H9 (cell line): ENCODE measurements around the gene TGFBI. TPM values are rescaled to one million over a fixed set of nuclear protein-coding genes. Genes with fewer than 3 reads are reported as not detected.

Source experiments
- DNase-seq: peaks from one replicate; pipeline ENCODE4 v3.0.0-alpha.2; 2017
- H2AFZ ChIP-seq: one replicate; pipeline ENCODE4 v1.6.1; 2013; ENCODE audit warnings: mild to moderate bottlenecking, low read length, control low read depth, moderate library complexity
- H2AK5ac ChIP-seq: 2 replicates; pipeline ENCODE4 v1.6.1; 2013; ENCODE audit warnings: low read length, control low read depth, mixed read lengths; ENCODE audit not compliant: insufficient read length
- H2BK120ac ChIP-seq: one replicate; pipeline ENCODE4 v1.6.1; 2013; ENCODE audit warnings: low read depth, mild to moderate bottlenecking, low read length, control low read depth, inconsistent platforms; ENCODE audit not compliant: poor library complexity, severe bottlenecking
- H2BK12ac ChIP-seq: 2 replicates; pipeline ENCODE4 v1.6.1; 2013; ENCODE audit warnings: low read length, control low read depth, mixed read lengths, low read depth; ENCODE audit not compliant: insufficient read length
- H2BK15ac ChIP-seq: 2 replicates; pipeline ENCODE4 v1.6.1; 2013; ENCODE audit warnings: low read depth, low read length, control low read depth
- H2BK20ac ChIP-seq: one replicate; pipeline ENCODE4 v1.6.1; 2013; ENCODE audit warnings: low read depth, mild to moderate bottlenecking, low read length, control low read depth, inconsistent platforms; ENCODE audit not compliant: poor library complexity, severe bottlenecking
- H2BK5ac ChIP-seq: 2 replicates; pipeline ENCODE4 v1.6.1; 2013; ENCODE audit warnings: low read length, control low read depth, mixed read lengths; ENCODE audit not compliant: insufficient read length
- H3K14ac ChIP-seq: 2 replicates; pipeline ENCODE4 v1.6.1; 2013; ENCODE audit warnings: low read length, control low read depth; ENCODE audit not compliant: insufficient read depth
- H3K18ac ChIP-seq: 2 replicates; pipeline ENCODE4 v1.6.1; 2013; ENCODE audit warnings: low read depth, mild to moderate bottlenecking, mixed read lengths, low read length, control low read depth; ENCODE audit not compliant: insufficient read length
- H3K23ac ChIP-seq: 2 replicates; pipeline ENCODE4 v1.6.1; 2013; ENCODE audit warnings: low read length, control low read depth, mixed read lengths, low read depth; ENCODE audit not compliant: insufficient read length
- H3K23me2 ChIP-seq: 2 replicates; pipeline ENCODE4 v1.6.1; 2013; ENCODE audit warnings: low read depth, mild to moderate bottlenecking, mixed read lengths, low read length, control low read depth; ENCODE audit not compliant: insufficient read length, poor library complexity, severe bottlenecking
- H3K27ac ChIP-seq: 2 replicates; pipeline ENCODE4 v1.5.1; 2013; ENCODE audit warnings: low read length, control low read depth, mixed read lengths, low read depth; ENCODE audit not compliant: insufficient read length
- H3K27me3 ChIP-seq: 2 replicates; pipeline ENCODE4 v1.6.1; 2013; ENCODE audit warnings: low read length, control low read depth, inconsistent platforms; ENCODE audit not compliant: insufficient read depth
- H3K4ac ChIP-seq: 2 replicates; pipeline ENCODE4 v1.6.1; 2013; ENCODE audit warnings: low read depth, mild to moderate bottlenecking, control low read depth, inconsistent platforms, low read length, moderate library complexity
- H3K4me1 ChIP-seq: 2 replicates; pipeline ENCODE4 v1.6.1; 2013; ENCODE audit warnings: low read length, control low read depth, inconsistent platforms; ENCODE audit not compliant: insufficient read depth
- H3K4me2 ChIP-seq: 2 replicates; pipeline ENCODE4 v1.6.1; 2013; ENCODE audit warnings: low read length, control low read depth, mixed read lengths; ENCODE audit not compliant: insufficient read length, insufficient read depth
- H3K56ac ChIP-seq: 2 replicates; pipeline ENCODE4 v1.6.1; 2013; ENCODE audit warnings: low read depth, mild to moderate bottlenecking, mixed read lengths, low read length, control low read depth; ENCODE audit not compliant: insufficient read length
- H3K79me1 ChIP-seq: 2 replicates; pipeline ENCODE4 v1.6.1; 2013; ENCODE audit warnings: low read depth, mild to moderate bottlenecking, moderate library complexity, low read length, control low read depth, inconsistent platforms; ENCODE audit not compliant: insufficient read depth, poor library complexity, severe bottlenecking
- H3K79me2 ChIP-seq: 2 replicates; pipeline ENCODE4 v1.6.1; 2013; ENCODE audit warnings: low read length, control low read depth, inconsistent platforms; ENCODE audit not compliant: insufficient read depth
- H3K9ac ChIP-seq: 2 replicates; pipeline ENCODE4 v1.6.1; 2013; ENCODE audit warnings: low read length, control low read depth, mixed read lengths; ENCODE audit not compliant: insufficient read length; ENCODE audit errors: extremely low read depth
- H3K9me3 ChIP-seq: one replicate; pipeline ENCODE4 v1.6.1; 2013; ENCODE audit warnings: low read depth, low read length, inconsistent platforms; ENCODE audit not compliant: control insufficient read depth
- H3T11ph ChIP-seq: one replicate; pipeline ENCODE4 v1.6.1; 2013; ENCODE audit warnings: mild to moderate bottlenecking, low read length, control low read depth, inconsistent platforms
- H4K20me1 ChIP-seq: one replicate; pipeline ENCODE4 v1.6.1; 2013; ENCODE audit not compliant: control insufficient read depth, insufficient read length, insufficient read depth
- H4K5ac ChIP-seq: 2 replicates; pipeline ENCODE4 v1.6.1; 2013; ENCODE audit warnings: low read depth, mild to moderate bottlenecking, mixed read lengths, low read length, control low read depth; ENCODE audit not compliant: insufficient read length
- H4K8ac ChIP-seq: replicated peaks from 2 replicates; pipeline ENCODE4 v1.6.1; 2013; ENCODE audit warnings: low read length, control low read depth, mixed read lengths, low read depth; ENCODE audit not compliant: insufficient read length
- H4K91ac ChIP-seq: 2 replicates; pipeline ENCODE4 v1.6.1; 2013; ENCODE audit warnings: low read depth, mild to moderate bottlenecking, moderate library complexity, mixed read lengths, low read length, control low read depth; ENCODE audit not compliant: insufficient read length
- H3K27ac Mint-ChIP-seq, 3 experiments: 2 replicates in 2 of 3; 3 replicates in 1 of 3; pipeline ENCODE4 v1.8.0; 2020 to 2021; ENCODE audit warnings: mixed read lengths in 3 of 3, mild to moderate bottlenecking in 1 of 3, moderate library complexity in 1 of 3
- H3K27me3 Mint-ChIP-seq: 2 replicates; pipeline ENCODE4 v1.8.0; 2021; ENCODE audit warnings: low read depth, mild to moderate bottlenecking, moderate library complexity, mixed read lengths
- H3K36me3 Mint-ChIP-seq, 3 experiments: 2 replicates in 2 of 3; 3 replicates in 1 of 3; pipeline ENCODE4 v1.8.0; 2020 to 2021; ENCODE audit warnings: low read depth in 3 of 3, mixed read lengths in 3 of 3; ENCODE audit not compliant: insufficient read depth in 1 of 3
- H3K4me1 Mint-ChIP-seq, 2 experiments: 2 replicates each; pipeline ENCODE4 v1.8.0; 2020; ENCODE audit warnings: mixed read lengths in 2 of 2
- H3K4me3 Mint-ChIP-seq, 2 experiments: 2 replicates in 1 of 2; 3 replicates in 1 of 2; pipeline ENCODE4 v1.8.0; 2020 to 2021; ENCODE audit warnings: mild to moderate bottlenecking in 2 of 2, mixed read lengths in 2 of 2, moderate library complexity in 1 of 2
- H3K9me3 Mint-ChIP-seq, 2 experiments: 2 replicates in 1 of 2; 3 replicates in 1 of 2; pipeline ENCODE4 v1.8.0; 2020; ENCODE audit warnings: mild to moderate bottlenecking in 2 of 2, mixed read lengths in 2 of 2, moderate library complexity in 1 of 2
- WGBS: extraction: QIAGEN DNeasy Blood & Tissue Kit; methylation state at CpG from one replicate; pipeline ENCODE4 v1.1.7; 2013; ENCODE audit warnings: missing lambda C conversion rate, low lambda C conversion rate, mixed read lengths; ENCODE audit not compliant: insufficient read length; ENCODE audit errors: extremely low coverage; 5-methylcytosine and 5-hydroxymethylcytosine counted together
- total RNA-seq: library from RNA; stranded (reverse); gene quantifications from 2 replicates; pipeline ENCODE4 v1.2.1, GENCODE V29; 2021
- TF ChIP-seq, protein P1 (sequence below): fragments of 200-600 bp; sonication (generic); conservative IDR thresholded peaks from 3 replicates; pipeline ENCODE4 v1.8.0; 2021; ENCODE audit warnings: antibody characterized with exemption, mild to moderate bottlenecking

TGFBI gene
- total RNA-seq, 1 experiment from 2014 or later, result 4.7 TPM

DNA sequence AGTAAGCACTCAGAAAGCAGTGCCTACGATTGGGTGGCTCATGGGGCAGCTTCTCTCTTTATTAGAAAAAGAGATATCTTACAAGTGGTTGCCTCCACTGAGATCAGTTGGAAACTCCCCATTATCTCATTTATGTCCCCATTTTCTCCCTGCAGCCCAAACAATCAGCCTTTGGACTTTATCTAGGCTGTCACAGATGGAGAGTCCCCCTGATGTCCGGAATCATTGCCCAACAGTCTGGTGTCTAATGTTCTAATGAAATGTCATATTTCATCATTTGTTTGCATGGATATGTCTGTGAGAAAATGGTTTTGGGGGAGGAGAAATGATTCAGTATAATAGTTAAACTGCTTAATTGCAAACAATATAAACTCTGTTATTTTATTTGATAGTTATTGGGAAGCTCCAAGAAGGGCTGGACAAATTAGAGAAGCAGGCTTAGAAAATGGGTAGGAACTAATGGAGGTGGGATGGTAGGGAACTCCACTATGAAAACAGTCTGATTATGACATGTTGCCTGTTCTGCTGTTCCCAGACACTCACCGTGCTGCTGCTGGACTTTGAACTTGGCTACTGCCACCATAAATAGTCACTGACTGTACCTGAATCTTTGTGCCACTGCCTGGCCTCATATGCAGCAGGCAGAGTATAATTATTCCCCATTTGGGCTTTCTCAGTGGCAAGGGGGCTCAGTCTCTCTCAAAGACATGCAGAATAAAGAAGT, 65.6 kb downstream of the TGFBI start:
- Histone ChIP-seq H4K91ac (no peak overlapping the region), H4K20me1 (no peaks in the 10 kb centered on the region), H2BK120ac (no peak overlapping the region), H2BK15ac (no peak overlapping the region), H3K4me1 (no peaks in the 10 kb centered on the region; the same call in 1 of the 2 replicates), H4K5ac (no peak overlapping the region), H3K23ac (no peak overlapping the region), H3K4me2 (no peak overlapping the region), H3K56ac (no peak overlapping the region), H3K79me2 (no peaks in the 10 kb centered on the region), H3K23me2 (no peaks in the 10 kb centered on the region), H4K8ac (no peak overlapping the region), H3K14ac (no peak overlapping the region), H3K9ac (no peak overlapping the region), H3K27me3 (no peaks in the 10 kb centered on the region), H3K18ac (no peak overlapping the region), H3K27ac (no peak overlapping the region), H2BK12ac (no peak overlapping the region), H3K9me3 (no peaks in the 10 kb centered on the region), H3K79me1 (no peaks in the 10 kb centered on the region), H2BK5ac (no peak overlapping the region), H3K4ac (no peak overlapping the region), H3T11ph (no peak overlapping the region), H2BK20ac (no peak overlapping the region), H2AK5ac (no peak overlapping the region), H2AFZ (no peak overlapping the region)
- Mint-ChIP-seq H3K27me3 (peaks cover 8% of the 10 kb centered on the region), H3K4me3 (no peak overlapping the region), H3K4me1 (peaks cover 10 to 12% of the 10 kb centered on the region in 2 experiments), H3K36me3 (no peaks in the 10 kb centered on the region), H3K9me3 (no peaks in the 10 kb centered on the region), H3K27ac (no peak overlapping the region)
- TF ChIP-seq, protein P1, sequence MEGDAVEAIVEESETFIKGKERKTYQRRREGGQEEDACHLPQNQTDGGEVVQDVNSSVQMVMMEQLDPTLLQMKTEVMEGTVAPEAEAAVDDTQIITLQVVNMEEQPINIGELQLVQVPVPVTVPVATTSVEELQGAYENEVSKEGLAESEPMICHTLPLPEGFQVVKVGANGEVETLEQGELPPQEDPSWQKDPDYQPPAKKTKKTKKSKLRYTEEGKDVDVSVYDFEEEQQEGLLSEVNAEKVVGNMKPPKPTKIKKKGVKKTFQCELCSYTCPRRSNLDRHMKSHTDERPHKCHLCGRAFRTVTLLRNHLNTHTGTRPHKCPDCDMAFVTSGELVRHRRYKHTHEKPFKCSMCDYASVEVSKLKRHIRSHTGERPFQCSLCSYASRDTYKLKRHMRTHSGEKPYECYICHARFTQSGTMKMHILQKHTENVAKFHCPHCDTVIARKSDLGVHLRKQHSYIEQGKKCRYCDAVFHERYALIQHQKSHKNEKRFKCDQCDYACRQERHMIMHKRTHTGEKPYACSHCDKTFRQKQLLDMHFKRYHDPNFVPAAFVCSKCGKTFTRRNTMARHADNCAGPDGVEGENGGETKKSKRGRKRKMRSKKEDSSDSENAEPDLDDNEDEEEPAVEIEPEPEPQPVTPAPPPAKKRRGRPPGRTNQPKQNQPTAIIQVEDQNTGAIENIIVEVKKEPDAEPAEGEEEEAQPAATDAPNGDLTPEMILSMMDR, result no peak
- no peak for DNase-seq
- no CpG with 5 or more reads among the region's 3 CpGs for WGBS
